ENCODE data around the gene LKAAEAR1.

The LKAAEAR1 gene

DNA sequence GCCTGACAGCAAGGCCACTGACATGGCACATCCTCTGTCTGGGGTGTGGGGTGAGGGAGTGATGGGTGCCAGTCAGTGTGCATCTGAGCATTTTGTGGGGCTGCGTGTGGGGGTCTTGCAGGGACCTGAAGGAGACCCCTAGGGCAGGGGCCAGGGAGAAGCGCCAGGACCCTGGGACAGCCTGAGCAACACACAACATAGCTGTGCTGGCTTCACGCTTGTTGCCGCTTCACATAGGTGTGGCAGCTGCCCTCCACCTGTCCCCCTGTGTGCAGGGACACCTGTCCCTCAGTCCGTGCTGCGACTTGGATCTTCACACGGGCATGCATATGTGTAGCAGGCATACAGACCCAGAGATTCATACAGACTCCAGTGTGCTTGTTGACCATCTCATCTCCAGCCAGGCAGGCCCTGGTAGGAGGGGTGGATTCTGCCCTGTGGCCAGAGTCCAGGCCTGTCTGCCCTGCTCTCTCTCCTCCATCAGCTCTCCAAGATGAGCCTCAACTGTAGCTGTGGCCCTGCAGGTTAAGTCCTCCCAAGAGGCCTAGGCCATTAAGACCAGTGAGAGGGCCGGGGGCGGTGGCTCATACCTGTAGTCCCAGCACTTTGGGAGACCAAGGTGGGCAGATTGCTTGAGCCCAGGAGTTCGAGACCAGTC, 26.3 kb upstream of the LKAAEAR1 start:
- DNase-seq (ENCODE audit: low spot score): no peak

DNA sequence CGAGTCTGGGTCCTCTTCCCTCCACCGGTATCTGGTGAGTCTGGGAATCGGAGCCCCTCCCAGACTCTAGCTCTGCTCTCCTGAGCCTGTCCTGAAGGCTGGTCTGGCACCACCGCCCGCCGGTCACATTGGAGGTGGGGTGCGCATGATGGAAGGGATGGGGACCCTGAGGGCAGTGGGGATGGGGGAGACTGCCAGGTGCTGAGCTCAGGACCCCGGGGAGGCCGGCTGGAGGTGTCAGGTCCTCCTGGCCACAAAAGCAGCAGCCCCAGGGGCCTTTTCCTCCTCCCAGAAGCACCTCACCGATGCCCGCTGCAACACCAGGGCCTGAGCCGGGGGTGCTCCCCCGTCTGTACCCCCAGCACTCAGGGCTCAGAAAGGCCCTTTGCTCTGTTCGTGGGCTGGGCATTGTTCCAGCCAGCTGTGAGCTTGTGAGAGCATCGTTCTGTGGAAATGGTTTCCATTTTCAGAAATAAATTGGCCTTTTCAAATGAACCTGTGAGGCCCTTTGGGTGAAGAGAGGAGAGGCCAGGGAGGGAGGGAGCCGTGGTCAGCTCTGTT, 25.7 kb upstream of the LKAAEAR1 start:
- no peak for DNase-seq (ENCODE audit: low spot score)

DNA sequence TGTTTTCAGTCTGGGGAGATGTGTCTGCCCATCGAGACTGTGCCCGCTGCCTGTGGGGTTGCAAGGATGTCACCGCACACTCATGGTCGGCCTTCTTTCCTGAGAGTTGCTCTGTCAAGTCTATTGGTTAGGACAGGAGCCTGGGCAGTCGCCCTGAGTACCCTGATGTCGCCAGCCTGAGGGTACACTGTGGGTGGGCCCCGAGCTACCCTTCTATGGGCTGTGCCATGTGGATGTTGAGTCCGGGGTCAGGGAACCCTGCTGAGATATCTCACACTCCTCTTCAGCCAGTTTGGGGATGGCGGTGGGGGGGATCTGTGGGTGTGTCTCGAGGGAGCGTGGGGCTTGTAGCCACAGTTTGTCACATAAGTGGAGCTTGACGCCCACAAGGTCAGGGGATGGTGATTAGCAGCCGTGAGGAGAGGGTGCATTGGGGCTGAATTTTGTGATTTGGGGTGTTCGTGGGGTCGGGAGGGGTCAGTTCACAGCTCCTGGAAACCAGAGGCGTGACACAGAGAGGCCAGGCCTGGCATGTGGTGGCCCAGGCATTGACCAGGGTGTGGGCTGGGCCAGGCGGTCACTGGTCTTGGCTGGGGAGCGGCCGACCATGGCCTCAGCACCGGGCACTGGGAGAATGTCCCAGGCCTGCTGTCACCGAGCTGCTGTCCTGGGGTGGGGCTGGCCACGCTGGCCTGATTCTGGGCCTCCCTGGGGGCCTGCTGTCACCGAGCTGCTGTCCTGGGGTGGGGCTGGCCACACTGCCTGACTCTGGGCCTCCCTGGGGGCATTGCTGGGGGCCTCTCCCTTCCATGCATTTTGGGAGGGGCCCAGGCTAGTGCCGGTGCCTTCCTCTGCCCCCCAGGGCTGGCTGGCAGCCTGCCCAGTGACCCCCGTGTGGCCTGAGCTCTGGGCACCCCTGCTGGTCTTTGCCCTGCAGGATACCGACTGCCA, 24.8 kb upstream of the LKAAEAR1 start:
- DNase-seq (ENCODE audit: low spot score): no peak

DNA sequence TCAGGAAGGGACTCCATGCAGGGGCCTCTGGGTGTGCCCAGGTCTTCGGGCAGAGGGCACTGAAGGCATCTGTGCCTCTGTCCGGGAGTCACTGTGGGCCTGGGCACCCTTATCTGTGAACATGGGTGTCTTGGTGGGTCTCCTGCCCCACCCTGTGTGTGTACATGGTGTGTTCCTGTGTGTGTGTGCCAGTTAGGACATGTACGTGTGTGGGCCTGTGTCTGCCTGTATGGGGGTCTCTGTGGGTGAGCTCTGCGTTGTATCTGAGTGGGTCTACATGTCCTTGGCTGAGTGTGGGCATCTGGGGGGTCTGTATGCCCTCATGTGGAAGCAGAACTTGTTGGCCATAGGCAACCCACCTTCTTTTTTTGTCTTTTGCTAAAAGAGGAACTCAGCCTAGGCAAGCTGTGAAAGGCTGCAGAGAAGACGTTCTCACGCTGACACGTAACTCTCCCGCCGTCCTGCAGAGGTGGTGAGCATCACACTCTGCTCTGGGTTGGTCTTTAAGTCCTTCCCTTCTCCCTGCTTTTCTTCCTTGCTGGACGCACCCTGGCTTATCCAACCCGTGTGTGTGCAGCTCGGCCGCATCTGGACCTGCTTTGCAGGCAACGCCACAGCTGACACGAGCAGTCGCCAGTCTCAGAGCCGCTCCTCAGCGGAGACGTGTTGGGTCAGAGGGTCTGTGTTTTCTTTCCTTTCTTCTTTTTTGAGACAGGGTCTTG, 23.7 kb upstream of the LKAAEAR1 start:
- no peak for DNase-seq (ENCODE audit: low spot score)

DNA sequence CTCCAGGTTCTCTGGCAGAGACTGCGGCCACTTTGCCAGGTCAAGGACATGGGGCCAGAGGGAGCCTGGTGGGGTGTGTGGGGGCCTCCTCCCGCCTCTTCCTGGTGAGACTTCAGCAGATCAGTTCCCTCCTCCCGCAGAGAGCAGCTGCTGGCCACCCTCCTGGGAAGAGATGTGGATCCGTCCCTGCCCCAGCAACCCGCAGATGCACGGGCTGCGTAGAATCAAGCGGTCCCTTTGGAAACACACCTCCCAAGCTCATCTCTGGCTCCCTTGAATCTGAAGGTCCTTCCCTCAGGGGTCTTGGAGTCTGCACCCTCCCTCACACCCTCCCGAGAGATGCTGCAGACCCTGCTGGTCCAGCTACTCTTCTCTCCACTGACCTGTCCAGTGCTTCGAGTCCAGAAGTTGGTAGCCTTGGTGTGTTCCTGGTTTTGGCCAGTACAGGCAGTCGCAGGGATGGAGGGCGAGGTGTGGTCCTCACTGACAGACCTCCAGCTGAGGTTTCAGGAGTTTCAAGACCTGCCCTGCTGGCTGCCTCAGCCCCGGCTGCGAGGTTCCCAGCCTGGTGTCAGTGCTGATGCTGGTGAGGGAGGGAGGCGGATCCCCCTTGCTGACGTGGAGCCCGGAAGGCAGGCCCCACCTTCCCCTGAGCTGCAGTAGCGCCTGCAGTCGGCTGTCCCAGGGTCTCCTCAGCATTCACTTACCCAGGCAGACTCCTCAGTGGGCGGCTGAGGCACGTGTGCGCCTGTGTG, 23.0 kb upstream of the LKAAEAR1 start, which contains the start of gene NPBWR2:
NPBWR2 (minus strand) TSS at position 585 of the 755 bp plus-strand sequence. CDS start 734 bp downstream, outside the sequence.
- no peak for DNase-seq (ENCODE audit: low spot score)

DNA sequence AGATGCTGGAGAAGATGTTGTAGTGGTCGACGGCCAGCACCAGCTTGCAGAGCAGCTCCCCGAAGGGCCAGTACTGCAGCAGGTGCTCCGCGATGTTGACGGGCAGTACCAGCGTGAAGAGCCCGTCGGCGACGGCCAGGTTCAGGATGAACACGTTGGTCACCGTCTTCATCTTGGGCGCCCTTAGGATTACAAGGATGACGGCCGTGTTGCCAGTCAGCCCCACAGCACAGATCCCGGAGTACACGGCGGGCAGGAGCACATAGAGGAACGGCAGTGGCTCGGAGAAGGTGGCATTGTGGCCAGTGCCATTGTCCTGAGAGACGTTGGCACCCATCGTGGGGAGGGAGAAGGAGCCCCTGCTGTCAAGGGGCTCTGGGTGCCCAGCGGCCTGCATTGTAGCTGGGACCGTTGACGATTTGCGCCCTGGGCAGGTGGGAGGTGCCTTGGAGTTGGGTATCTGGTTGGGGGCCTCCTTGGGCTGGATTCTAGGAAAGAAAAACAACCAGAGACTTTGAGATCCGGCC, 22.3 kb upstream of the LKAAEAR1 start:
- no peak for DNase-seq (ENCODE audit: low spot score)

DNA sequence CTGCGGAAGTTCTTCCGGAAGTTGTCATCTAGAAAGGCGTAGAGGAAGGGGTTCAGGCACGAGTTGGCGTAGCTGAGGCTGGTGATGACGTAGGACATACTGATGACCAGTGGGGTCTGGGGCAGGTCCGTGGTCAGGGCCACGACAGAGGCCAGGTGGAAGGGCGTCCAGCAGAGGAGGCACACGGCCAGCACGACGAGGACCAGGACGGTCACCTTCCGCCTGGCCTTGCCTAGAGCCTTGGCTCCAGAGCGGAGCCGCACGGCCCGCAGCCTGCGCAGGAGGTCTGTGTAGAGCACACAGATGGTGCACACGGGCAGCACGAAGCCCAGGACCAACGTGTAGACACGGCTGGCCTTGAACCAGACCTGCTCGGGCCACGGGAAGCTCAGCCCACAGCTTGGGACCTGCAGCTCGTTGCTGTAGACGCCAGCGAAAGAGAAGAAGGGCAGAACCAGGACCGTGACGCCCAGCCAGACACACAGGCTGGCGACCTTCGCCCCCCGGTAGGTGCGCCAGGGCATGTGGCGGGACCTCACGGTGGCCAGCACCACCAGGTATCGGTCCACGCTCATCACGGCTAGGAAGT, 21.7 kb upstream of the LKAAEAR1 start:
- no peak for DNase-seq (ENCODE audit: low spot score)

DNA sequence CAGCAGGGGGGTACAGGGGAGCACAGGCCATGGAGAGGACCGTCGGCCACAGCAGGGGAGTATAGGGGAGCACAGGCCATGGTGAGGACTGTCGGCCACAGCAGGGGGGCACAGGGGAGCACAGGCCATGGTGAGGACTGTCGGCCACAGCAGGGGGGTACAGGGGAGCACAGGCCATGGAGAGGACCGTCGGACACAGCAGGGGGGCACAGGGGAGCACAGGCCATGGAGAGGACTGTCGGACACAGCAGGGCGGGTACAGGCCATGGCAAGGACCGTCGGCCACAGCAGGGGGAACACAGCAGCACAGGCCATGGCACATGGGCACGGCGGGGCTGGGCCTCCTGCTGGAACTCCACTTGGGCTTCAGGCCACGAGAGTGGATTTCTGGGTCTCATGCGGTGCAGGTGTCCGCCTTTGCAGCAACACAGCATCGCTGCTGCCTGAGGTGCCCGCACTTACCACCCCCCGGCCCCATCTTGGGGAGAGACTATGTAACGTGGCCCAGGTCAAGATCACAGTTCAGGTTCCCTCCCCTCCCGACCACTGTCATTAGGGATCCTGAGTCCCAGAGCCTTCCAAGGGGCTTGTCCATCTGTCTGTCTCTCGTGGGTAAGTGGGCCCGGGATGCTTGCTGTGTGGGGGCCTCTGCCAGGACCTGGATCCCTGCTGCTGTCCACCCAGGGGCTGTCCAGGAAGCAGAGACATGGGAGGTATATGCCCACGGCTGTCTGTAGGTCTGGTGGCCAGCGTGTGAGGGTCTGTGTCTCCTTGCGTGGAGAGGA, 20.7 kb upstream of the LKAAEAR1 start:
- no peak for DNase-seq (ENCODE audit: low spot score)

DNA sequence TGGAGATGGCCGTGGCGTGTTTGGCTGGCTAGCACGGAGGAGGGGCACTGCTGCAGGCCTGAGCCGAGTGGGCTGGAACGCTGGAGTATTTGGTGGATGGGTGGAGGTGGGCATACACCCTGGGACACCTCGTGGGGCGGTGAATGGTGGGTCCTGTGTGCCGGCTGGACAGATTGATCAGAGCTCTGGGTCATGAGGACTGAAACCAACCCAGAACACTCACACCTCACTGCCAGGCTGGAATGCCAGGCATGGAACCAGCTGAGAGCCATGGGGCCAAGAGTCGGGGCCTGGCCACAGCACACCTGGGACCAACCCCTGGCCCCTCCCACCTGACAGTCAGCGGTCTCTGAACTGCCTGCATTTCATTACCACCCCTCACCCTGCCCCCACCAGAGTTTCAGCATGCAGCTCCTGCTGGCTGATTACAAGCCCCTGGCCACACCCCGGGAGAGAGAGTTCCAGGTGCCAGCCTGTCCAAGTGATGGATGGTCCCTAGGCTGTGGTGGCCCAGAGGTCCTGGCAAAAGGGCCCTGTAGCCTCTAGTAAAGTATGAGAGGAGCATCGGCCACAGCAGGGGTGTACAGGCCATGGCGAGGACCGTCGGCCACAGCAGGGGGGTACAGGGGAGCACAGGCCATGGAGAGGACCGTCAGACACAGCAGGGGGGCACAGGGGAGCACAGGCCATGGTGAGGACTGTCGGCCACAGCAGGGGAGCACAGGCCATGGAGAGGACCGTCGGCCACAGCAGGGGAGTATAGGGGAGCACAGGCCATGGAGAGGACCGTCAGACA, 19.9 kb upstream of the LKAAEAR1 start:
- no peak for DNase-seq (ENCODE audit: low spot score)

DNA sequence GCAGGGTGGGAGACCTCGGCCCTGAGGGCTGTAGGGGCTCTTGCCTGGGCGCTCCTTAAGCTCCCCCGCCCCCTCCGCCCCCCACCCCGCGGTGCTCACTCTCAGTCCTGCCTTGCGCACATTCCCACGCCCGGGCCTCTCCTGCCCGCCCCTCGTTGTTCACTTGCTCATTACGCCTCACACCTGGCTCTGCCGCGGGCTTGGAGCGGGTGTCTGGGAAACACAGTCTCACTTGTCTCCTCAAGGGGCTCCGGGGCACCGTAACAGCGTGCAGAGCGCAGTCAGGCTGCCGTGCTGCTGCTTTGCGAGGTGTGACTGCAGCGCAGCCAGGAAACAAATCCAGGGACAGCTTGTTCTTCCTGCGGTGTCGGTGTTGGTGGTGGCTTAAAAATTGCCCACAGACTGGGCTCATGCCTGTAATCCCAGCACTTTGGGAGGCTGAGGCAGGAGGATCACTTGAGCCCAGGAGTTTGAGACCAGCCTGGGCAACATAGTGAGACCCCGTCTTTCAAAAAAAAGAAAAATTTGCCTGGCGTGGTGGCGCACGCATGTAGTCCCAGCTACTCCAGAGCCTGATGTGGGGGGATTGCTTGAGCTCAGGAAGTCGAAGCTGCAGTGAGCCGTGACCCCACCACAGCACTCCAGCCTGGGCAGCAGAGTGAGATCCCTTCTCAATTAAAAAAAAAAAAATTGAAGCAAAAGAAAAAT, 18.6 kb upstream of the LKAAEAR1 start:
- DNase-seq (ENCODE audit: low spot score): no peak

DNA sequence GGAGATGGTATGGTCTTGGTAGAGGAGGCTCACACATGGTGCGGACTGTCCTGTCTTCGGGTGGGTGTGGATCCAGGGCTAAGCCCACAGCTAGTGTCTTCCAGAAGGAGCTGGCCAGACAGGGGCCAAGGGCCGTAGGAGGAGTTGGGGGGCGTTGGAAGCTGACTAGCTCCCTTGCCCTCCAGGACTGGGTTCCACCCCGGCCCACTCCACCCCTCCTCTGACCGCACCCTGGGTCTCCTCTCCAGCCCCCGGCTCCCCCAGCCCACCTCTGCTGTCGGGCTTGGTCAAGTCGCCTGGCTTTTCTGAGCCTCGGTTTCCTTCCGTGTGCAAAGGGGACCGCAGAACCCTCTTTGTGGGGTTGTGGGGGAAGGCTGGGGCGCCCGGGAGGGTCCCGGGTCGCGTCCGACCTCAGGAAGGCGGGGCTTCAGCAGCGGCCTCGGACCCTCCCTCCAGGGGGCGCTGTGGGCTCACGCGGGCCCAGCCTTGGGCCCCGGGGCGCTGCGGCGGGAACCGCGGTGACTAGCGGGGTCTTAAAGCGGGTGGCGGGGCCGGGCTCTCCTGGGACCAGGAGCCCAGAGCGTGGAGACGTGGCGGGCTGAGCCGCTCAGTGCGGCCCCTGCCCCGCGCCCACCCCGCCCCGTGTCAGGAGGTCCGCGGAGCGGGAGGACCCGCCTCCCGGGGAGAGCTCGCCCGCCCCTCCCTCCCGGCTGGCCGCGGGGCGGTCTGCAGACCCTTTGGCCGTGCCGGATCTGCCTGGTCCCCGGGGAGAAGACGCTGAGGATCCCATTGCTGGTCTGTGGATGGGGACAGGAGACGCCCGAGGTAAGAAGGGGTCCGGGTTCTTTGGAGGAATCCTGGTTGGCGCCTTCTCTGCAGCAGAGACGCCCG, 17.8 kb upstream of the LKAAEAR1 start:
- DNase-seq (ENCODE audit: low spot score): peak; percentile 57

DNA sequence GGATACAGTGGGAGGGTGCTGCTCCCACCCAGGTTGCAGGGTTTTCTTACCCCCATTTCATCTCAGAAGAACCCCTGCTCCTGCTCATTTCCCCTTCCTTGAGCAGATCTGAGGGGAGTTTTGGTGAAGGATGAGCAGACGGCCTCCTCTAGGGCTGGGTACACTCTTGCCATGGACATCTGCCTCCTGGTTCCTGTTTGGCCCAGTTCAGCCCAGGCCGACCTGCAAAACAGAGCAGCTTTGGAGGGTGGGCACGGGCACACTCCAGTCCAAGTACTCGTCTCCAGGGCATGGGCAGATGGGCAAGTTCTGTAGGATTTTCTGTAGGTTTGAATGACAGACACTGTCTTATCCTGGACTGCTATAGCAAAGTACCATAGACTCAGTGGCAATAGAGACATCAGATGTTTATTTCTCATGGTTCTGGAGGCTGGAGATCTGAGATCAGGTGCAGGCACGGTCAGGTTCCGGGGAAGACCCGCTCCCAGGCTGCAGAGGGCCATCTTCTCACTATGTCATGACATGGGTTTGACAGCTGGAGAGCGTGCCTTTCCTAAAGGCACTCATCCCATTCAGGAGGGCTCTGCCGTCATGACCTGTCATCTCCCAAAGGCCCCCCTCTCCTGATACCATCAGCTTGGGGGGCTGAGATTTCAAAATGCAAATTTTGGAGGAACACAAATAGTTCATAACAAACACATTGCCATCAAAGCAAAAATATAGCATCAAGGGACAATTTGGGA, 16.9 kb upstream of the LKAAEAR1 start:
- no peak for DNase-seq (ENCODE audit: low spot score)

DNA sequence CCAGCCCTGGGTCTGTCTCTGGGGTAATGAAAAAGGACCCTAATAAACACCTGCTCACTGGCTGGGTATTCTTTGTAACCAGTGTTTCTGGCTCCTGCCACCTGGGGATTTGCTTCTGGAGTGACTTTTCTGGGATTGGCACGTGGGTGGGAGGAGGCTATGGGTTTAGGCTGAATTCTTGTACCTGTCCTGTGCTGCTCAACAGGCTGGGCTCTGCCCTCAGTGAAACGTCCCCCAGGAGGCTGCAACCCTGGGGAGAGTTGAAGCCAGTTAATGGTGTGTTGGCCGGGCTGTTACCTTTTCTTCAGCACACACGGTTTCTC, 16.3 kb upstream of the LKAAEAR1 start:
- no peak for DNase-seq (ENCODE audit: low spot score)

DNA sequence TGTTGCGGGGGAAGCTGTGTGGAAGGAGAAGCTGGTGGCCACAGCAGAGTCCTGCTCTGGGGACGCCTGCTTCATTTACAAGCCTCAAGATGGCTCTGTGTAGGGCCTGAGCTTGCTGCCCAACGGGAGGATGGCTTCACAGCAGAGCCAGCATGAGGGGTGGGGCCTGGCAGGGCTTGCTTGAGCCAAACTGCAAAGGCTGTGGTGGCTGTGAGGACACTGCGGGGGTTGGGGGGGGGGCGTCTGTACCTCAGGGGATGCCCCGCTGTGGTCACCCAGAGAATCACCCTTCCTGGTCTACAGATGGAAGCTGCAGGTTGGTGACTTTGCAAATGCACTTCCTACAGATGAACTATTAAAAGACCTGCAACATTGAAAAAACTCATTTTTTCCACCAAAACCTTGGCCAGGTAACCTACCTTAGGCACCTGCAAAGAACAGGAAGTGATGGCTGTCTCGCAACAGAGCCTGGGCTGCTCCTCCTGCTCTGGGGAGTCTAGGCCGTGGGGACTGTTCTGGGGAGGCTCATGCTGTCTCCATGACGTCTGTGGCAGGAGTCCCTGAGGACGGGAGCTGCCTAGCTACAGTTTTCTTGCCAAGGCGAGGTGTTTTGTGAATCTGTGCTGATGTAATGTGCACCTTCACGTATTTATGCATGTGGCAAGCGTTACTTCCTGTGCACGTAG, 15.8 kb upstream of the LKAAEAR1 start:
- DNase-seq (ENCODE audit: low spot score): no peak

DNA sequence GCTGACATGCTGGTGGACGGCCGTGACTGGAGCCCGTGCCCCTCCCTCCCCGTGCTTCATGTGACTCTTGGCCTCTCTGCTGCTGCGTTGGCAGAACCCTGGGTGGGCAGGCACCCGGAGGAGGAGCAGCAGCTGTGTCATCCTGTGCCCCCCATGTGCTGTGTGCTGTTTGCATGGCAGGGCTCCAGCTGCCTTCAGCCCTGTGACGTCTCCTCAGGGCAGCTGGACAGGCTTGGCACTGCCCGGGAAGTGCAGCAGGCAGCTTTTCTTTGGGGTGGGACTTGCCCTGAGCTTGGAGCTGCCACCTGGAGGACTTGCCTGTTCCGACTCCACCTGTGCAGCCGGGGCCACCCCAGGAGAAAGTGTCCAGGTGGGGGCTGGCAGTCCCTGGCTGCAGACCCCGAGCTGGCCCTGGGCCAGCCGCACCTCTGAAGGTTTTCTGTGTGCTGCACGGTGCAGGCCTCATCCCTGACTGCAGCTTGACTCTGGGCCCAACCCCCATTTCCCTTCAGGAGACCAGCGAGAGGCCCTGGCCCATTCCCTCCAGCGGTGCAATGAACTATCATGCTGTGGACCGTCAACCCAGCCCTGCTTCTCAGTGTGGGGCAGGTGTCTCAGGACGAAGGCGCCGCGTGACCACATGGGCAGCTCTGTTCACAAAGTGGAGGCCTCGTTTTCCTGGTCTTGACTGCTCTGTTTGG, 15.0 kb upstream of the LKAAEAR1 start:
- DNase-seq (ENCODE audit: low spot score): no peak
